Measurements from ENCODE around the gene C4B.

DNA sequence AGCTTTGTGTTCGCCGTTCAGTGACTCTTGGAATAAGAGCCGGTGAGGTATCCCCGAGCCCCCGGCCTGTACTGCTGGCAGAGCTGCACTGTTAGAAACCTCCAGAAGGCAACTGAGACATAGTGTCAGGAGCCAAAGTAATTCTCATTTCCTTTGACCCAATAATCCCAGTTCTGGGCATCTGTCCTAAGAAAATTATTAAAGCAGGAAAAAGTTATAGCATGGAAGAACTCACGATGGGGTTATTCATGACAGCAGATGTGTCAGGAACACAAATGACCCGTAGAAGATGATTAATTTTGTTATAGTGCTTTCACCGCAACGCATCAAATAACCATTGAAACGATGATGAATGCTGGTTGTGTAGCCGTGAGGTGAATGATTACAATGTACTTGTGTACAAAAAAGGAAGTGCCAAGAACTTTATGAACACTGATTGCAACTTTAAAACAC is 43.9 kb downstream of the C4B start:
- TF ChIP-seq, protein P1, sequence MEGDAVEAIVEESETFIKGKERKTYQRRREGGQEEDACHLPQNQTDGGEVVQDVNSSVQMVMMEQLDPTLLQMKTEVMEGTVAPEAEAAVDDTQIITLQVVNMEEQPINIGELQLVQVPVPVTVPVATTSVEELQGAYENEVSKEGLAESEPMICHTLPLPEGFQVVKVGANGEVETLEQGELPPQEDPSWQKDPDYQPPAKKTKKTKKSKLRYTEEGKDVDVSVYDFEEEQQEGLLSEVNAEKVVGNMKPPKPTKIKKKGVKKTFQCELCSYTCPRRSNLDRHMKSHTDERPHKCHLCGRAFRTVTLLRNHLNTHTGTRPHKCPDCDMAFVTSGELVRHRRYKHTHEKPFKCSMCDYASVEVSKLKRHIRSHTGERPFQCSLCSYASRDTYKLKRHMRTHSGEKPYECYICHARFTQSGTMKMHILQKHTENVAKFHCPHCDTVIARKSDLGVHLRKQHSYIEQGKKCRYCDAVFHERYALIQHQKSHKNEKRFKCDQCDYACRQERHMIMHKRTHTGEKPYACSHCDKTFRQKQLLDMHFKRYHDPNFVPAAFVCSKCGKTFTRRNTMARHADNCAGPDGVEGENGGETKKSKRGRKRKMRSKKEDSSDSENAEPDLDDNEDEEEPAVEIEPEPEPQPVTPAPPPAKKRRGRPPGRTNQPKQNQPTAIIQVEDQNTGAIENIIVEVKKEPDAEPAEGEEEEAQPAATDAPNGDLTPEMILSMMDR (conservative IDR thresholded peaks at IDR 0.05 in 1 of 2, IDR thresholded peaks at IDR 0.05 in 1 of 2; ENCODE audit: low read depth in 1 of 2, low read length in 2 of 2) = no peak
- TF ChIP-seq EZH2 (IDR thresholded peaks at IDR 0.05; ENCODE audit: low read length, missing control alignments) = no peak

All from fibroblast of lung (primary cell).